ENCODE results near the gene DSCAM.
"Not testable (repeated sequence)": the region's sequence is repeated elsewhere in the genome, so short reads cannot be mapped to it uniquely, and the experiment has no call there.

DSCAM gene, protein sequence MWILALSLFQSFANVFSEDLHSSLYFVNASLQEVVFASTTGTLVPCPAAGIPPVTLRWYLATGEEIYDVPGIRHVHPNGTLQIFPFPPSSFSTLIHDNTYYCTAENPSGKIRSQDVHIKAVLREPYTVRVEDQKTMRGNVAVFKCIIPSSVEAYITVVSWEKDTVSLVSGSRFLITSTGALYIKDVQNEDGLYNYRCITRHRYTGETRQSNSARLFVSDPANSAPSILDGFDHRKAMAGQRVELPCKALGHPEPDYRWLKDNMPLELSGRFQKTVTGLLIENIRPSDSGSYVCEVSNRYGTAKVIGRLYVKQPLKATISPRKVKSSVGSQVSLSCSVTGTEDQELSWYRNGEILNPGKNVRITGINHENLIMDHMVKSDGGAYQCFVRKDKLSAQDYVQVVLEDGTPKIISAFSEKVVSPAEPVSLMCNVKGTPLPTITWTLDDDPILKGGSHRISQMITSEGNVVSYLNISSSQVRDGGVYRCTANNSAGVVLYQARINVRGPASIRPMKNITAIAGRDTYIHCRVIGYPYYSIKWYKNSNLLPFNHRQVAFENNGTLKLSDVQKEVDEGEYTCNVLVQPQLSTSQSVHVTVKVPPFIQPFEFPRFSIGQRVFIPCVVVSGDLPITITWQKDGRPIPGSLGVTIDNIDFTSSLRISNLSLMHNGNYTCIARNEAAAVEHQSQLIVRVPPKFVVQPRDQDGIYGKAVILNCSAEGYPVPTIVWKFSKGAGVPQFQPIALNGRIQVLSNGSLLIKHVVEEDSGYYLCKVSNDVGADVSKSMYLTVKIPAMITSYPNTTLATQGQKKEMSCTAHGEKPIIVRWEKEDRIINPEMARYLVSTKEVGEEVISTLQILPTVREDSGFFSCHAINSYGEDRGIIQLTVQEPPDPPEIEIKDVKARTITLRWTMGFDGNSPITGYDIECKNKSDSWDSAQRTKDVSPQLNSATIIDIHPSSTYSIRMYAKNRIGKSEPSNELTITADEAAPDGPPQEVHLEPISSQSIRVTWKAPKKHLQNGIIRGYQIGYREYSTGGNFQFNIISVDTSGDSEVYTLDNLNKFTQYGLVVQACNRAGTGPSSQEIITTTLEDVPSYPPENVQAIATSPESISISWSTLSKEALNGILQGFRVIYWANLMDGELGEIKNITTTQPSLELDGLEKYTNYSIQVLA (N-terminal part only)

DNA sequence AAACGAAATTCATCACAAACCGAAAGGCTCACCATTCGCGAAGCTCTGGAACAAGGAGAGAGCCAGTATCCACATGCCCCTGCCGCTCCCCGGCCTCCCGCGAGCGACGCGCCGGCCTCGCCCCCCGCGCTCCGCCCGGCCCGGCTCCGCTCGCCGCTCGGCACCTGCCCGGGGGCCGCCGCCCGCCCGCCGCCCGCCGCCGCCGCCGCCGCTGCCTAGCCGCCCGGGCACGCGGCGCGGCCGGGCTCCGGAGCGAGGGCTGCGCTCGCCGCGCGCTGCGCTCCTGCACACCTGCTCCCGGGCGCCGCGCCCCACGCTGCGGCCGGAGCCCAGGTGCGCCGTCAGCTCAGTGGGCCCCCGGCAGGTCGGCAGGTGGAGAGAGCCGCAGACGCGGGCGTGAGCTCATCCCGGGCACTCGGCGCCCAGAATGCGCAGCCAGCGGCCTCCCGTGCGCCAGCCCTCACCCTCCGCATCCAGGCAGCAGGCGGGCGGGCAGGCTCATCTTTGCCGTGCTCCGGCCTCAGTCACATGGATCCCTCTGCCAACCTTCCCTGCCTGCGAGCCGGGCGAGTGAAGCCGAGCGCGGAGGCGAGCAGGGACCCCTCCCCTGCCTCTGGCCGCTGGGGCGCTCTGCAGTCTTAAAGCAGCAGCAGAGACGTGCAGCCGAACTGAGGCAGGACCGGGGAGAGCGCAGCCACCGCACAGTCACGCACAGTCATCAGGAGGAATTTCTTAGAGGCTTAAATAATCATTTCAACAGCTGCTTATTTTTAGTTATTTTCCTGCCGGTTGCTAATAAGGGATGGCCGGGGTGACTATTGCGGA lies at the start of gene DSCAM:
Gene DSCAM, minus strand, starts transcription at position 572 of the 825 bp plus-strand sequence. Its CDS starts 497 bp downstream, at position 75.
- DNase-seq: no peak

DNA sequence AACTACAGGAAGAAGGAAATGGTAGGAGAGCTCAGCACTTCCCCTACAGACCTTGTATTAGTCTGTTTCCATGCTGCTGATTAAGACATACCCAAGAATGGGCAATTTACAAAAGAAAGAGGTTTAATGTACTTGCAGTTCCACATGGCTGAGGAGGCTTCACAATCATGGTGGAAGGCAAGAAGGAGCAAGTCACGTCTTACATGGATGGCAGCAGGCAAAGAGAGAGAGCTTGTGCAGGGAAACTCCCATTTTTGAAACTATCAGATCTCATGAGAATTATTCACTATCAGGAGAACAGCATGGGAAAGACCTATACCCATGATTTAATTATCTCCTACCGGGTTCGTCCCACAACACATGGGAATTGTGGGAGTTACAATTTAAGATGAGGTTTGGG lies 48.7 kb upstream of the DSCAM start:
- DNase-seq: not testable (repeated sequence)

DNA sequence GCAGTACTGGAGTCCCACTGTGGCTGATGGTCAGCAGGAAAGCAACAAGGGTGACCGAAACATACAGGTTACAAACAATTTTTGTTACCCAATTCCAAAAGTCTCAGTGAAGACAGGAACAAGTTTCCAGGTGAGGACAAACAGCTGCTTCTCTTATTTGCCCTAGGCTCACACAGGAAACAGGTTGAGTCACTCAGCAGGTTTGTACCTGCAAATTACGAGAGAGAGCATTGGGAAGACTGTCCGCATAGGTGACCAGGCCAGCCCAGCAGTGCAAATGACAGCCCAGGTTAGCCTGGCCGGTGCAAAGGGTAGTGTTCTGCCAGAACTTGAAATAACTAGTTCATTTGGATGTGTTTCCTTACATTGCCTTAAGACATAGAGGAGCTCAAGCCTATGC lies 40.0 kb upstream of the DSCAM start:
- no peak for DNase-seq

DNA sequence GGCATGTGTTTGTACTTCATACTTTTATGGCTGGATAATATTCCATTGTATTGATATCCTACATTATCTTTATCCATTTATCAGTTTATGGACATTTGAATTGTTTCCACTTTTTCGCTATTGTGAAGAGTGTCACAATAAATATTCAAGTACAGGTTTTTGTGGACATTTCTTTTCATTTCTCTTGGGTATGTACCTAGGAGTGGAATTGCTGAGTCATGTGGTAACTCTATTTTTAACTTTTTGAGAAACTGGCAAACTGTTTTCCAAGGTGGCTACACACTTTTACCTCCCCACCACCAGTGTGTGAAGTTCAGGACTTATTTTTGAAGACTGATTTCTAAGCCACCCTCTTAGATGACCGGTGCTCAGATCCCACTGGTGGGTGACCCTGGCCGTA lies 39.0 kb upstream of the DSCAM start:
- no peak for DNase-seq

DNA sequence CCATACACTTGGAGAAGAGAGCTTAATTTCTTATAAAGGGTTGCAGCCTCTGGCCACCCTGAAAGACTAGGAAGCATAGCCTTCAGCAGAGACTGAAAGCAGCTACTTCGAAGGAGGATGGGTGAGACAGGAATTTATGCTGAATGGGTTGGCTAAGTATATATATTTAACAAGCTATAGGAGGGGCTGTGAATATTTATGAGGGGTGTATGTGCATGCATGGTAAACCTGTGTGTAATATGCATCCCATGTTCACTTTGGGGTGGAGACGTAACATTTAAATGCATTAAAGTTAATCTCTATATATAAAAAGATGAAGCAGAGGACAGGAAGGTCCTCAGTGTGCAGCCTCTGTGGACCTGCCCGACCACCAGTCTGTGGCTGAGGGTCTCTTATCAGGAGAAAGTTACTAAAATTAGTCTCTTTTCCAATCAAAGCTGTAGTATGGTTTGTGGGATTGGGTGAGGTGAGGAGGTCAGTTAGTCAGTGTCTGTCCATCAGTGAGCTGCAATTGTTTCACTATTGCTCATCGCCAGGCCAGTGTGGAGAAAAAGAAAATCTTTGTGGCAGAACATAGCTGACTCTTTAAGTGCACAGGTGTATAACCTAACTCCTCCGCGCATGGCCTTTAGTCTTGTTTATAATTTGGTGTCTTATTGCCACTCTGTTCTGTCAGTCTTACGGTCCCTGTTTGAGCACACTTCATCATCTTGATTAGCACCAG lies 35.4 kb upstream of the DSCAM start:
- no peak for DNase-seq

DNA sequence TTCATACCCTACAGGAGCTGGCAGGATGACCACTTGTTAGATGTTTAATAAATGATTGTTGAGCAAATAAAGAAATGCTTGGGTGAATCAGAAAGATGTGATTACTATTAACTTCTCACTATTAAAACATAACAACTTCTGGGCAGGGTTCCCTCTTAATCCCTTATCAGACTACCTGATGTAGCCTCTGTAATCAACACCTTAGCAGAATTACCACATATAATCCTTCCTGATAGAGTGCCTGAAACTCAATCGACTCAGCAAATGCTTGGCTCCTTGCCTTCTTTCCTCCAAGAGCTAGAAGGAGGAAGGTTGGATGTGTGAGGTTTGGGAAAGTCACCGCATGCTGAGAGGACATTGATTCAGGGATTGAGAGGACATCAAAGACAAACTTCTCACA lies 34.8 kb upstream of the DSCAM start:
- no peak for DNase-seq

DNA sequence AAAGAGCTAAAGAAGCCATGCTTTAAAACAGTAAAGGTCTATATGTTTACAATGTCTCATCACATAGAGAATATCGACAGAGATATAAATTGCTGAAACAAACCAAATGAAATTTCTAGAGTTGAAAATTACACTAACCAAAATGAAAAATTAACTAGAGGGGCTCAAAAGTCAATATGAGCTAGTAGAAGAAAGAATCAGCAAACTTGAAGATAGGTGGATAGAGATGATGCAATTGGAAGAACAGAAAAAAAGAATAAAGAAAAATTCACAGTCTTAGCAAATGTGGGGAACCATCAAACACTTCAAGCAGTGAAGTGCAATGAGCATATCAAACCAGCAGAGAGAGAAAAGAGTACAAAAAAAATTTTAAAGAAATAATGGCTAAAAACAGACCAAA lies 24.1 kb upstream of the DSCAM start:
- no peak for DNase-seq

DNA sequence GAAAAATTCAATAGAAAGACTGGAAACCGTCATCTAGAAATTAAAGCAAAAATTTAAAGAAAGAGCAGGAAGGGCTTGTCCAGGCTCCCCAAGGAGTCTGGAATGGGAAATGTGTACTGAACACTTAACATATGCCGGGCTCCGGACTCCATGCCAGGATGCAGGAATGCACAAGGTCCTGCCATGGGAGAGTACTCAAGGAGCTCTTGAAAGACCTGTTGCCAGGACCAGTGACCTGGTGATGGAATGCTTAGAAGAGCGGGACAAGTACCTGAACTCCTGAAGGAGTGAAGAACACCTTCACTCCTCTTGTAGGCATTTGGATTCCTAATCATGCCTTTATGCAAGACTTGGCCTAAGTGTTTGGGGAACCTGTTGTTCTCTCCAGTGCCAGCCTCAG lies 16.9 kb upstream of the DSCAM start:
- no peak for DNase-seq

DNA sequence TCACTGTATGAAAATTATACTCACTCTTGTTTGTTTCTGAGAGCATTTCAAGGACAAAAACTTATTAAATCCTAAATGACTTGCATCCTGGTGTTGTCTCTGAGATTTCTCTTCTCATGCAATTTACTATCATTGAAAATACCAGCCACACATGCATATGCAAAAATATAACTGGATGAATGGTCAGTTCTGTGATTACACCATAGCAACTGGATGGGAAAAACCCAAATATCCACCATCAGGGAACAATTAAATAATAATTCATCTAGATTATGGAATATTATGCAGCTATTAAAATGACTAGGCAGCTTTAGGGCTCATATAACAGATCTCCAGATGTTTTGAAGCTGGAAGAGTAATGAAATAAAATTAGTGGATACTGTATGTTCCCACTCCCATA lies 11.6 kb upstream of the DSCAM start:
- DNase-seq: no peak

DNA sequence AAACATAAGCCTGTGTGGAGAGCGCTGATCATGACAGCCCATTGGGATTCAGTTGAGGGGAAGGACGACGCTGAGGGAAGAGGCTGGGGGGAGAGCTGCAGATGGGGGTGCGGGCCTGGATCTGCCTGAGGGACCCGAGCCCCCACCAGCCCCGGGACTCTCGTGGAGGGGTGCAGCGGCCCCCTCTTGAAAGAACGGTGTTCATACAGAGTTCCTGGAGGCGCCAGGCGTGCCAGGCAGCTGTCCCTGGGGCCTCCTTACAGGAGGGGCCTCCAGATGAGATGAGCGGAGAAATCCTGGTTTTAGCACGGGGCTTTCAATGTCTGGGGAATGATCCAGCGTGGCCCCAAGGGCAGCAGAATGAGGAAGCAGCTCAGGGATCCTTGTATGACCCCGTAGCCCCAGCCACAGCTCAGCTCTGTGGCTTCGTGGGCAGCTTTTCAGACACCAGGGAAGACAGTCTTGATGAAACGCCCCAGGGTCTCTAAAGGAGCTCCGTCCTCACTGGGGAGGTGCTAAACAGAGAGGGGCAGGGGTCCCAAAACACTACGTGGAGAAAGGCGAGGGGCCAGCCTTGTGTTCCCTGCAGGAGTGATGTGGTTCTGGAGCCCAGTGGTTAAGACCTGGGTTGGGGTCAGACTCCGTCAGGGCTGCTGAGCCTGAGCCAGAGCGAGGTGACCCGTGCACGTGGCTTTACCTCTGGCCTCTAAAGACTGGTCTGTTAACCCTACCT lies 7.2 kb upstream of the DSCAM start:
- no peak for DNase-seq

DNA sequence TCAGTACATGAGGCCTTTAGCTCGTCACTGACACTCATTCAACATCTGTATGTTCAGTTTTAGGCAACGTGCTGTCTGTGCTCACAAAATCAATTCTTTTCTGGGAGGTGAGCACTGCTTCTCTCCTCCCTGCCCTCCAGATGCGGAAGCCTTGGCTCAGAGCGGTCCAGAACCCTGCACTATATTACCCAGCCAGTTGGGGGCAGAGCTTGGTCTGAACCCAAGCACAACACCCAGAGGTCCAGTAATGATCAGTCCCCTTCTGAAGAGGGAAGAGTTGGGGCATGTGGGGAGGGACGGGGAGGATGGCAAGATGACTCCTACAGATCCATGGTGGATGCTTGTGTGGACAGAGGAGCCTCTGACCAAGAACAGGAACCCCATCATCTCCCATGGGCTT lies 5.6 kb upstream of the DSCAM start:
- no peak for DNase-seq

DNA sequence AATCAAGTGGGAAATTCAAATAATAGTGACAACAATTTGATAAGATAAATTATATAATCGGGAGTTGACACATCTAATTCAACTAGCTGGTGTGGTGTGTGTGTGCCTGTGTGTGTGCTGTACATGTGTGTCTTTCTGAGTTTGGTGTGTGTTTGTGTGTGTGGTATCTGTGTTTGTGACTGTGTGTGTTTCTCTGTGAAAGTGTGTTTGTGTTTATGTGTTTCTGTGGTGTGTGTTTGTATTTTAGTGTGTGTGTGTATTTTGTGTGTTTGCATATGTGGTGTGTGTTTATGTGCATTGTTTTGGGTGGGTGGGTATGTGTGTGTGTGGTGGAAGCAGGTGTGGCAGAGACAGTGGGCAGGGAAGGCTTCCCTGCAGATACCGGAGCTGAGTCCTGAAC lies 4.8 kb upstream of the DSCAM start:
- DNase-seq: no peak

DNA sequence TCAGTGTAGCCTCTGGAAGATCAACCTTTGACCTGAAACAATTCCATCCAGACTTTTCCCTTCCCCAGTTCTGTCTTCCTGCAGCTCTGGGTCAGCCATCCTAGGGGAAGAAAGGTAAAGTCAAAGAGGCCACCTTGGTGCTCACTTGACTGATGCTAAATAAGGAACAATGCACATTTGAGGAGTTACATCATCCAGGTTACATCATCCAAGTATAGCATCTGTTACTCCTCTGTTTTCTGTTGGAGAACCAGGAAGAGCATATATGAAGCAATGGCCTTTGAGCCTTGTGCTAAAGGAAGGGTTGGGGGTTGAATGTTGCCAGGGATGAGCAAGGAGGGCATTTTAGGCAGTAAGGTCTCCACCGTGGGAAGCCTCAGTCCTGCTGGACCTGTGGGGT lies 3.1 kb upstream of the DSCAM start:
- no peak for DNase-seq

DNA sequence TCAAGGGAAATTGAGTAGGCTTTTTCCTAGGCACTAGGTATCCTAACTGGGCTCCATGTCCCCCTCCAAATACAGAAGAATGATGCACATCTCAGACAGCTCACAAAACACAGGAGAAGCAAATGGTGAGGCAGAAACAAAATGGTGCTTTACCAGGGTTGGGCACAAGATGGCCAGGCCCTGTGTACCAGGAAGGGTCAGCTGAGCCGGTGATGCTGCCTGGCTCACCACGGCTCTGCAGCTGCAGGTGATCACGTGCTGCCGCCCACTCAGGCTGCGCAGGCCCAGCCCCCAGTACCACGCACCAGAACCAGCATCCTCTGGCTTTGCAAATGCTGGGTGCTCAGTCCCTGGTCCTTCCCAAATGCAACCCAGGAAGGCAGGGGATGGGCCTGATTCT lies 993 bp upstream of the DSCAM start:
- no peak for DNase-seq

DNA sequence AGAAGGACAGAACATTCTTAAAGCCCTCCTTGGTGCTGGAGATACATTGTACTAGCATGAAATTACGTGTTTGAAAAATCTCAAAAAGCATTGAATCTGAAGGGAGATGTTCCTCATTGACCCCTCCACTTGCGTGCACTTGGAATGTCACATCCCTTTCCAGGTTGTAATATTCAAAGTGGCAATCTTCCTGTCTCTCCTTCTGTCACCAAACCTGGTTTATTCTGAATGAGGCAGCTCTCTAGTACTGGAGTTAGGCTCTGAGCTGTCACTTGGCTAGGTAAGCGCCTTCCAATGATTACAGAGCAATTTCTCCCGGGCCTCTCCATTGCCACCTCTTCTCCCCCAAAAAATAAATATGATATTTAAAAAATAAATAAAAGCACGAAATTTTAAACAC lies 855 bp downstream of the DSCAM start:
- no peak for DNase-seq

DNA sequence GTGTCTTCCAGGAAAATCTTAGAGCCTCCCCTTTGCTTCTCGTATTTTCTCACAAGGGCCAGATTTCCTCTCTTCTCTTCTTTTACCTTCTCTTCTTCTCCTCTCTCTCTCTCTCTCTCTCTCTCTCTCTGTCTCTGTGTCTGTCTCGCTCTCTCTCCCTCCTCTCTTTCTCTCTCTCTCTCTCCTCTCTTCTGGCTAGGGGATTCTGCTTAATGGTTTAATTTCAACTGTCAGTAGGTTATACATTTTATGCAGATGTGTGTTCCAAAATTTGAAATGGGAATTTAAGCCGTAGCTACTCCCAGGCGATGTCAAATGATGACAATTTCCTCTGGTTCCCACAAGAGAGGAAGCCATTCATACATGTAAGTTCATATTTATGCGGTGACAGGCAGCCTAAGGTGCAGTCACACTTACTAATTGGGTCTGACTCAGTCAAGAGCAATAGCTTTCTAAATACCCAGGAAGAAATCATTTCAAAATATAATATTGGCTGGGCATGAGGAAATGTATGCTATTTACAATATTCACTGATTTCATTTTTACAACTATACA lies 1.4 kb downstream of the DSCAM start:
- no peak for DNase-seq

DNA sequence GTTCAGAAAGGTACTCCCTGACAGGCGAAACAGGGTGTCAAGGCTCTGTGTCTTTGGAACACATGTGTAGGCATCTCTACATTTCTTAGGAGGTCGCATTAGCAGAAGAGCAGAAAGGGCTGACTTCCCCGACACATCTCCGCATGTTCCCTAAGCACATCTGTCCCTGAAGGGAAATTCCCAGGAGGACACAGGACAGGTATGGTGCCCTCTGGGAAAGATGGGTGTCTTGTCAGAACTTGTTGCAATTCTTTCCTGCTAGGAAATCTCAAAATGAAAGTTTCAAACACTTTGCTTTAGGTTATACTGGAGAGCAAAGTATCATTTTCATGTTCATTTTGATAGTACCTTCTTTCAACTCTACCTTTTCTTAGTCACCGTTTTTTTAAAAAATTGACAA lies 2.0 kb downstream of the DSCAM start:
- DNase-seq: no peak

DNA sequence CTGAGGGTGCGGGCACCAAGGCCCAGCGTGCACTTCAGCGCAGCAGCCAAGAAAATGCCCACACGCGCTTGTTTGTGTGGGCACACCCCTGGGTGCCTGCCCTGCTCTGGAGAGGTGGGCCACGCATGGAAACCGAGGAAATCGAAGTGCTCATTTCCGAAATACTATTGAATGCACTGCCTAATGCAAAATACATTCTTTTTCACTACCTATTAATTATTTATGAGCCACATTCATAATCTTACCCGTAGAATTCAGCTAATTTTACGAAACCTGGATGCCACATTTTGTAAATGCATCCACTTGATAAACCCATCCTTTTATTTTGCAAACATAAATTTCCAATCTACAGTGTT lies 4.8 kb downstream of the DSCAM start:
- no peak for DNase-seq

DNA sequence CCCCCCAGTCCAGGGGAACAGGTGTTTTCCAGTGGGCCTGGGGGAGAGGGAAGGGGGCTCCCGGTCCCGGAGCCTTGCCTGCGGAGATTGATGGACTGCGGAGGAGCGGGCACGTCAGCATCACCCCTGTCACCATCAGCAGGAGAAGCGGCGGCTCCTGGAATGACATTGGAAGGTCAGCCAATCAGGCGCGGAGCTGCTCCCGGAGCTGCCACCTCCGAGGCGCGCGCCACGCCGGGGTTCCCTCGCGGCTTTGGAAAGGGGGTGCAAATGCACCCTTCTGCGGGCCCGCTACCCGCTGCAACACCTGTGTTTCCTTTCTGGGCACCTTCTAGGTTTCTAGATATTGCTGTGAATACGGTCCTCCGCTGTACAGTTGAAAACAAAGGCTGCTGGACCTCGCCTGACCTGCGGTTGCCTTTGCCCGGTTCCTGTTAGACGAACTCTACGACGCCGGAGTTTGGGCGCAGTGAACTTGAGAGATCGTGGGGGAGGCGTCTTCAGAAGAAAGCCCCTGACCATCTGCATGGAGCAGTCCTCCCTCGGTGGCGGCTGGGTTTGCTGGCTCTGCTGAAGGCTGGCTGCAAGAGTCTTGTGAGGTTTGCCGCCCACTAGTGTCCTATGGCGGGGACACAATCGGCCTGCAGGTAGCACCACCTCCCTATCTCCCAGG lies 5.3 kb downstream of the DSCAM start:
- DNase-seq: no peak

DNA sequence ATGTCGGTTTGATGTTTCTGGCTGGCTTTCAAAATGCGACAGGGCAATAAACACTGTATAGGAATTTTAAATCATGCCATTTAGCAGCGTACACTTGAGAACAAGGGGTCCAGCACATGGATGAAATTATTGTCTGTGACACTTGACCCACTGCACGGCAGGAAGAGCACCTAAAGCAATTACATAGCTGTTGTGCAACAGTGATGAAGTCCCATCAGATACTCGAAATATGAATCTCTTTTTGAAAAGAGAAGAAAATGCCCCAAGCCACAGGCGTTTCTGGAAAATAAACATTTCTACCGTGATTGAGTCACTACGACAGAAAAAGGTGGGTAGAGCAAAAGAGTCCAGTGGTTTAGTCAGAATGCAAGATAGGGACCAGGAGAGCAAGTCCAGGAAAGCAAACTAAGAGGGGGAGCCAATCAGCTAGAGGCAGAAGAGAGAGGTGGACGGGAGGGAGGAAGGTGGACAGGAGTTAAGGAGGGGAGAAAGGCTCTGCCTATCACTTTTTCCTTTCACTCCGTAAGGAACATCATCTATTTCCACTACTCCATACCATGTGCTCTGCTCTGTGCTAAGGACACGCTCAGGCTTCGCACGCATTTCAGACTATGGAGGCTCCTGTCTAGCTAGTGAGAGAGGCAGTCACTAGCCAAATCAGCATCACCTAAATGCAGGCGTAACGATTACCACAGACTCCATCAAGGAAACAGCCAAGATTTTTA lies 6.4 kb downstream of the DSCAM start:
- DNase-seq: no peak
